Jurkat, Clone E6-1 (cell line): ENCODE data around the gene RCAN1.
"Not testable (repeated sequence)": the region's sequence is repeated elsewhere in the genome, so short reads cannot be mapped to it uniquely, and the experiment has no call there.

Experiments
- DNase-seq: peaks from one replicate; pipeline ENCODE4 v3.0.0-alpha.2; 2011; ENCODE audit warnings: low read depth, low spot score
- H3K4me3 ChIP-seq: 2 replicates; pipeline ENCODE4 v1.5.1; 2011; ENCODE audit warnings: mild to moderate bottlenecking, low read length, control low read depth, moderate library complexity

The RCAN1 gene

DNA sequence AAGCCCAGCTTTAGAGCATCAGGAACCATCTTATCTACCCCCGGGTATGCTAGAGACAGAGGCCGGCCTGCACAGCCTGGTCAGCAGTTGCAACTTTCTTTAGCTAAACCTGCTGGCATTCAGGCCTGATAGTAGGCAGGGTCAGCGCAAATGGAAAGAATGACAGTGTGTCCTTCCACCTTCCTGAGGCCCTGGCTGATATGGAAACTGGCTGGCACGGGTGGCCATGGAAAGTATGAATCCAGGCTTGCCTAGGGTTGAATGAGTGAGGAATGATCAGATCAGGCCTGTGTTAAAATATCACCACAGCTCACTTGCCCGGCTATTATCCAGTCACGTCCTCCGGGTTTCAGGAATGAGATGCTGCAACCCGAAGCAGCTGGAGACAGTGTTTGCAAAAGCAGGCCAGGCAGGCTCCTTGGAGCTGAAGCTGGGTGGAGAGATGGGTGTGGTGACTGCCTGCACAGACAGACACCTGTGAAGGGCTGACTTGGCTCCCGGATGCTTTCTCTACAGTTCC, 34.7 kb downstream of the RCAN1 start:
- no peak overlapping the region for H3K4me3 ChIP-seq

DNA sequence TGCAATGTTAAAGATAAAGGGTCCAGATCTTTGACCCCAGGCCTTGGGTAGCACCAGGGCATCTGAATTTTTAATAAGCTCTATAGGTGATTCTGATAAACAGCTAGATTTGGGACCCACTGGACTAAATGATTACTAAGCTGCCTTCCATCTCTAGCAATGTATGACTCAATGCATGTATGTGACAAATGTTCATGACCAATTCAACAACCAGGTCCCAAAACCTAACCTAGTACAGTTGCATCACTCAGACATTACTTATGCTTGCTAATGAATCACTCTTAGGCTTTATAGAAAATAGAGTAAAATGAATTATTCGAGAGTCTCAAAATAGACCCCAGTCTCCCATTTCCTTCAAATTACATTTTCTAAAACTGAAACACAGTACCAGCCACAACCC, 35.5 kb downstream of the RCAN1 start:
- no peak overlapping the region for H3K4me3 ChIP-seq
- DNase-seq, result no peak

More for the DNA sequence above, 34.7 kb downstream of the RCAN1 start:
- no peak for DNase-seq

DNA sequence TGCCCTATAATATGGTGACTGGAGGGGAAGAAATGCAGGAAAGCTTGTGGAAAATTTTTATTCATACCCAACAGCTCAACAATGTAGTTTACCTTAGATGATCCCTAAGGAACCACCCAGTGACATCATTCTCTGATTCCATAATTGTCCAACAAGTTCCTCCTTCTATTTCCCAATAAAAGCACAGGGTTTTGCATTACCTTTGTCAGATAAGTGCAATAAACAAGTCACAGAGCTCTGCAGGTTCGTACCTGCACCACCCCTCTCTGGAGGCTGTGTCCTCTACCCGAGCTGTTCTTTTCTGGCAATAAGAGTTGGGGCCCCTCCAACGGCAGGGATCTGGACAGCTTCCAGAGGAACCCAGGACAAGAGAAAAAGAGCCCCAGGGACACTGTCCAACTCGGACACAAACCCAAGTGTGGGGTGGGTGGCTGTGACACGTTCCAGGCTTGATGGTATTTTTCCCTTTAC, 38.8 kb downstream of the RCAN1 start:
- DNase-seq, result no peak
- no peak overlapping the region for H3K4me3 ChIP-seq

- DNase-seq, result peak; percentile 9
- no peak overlapping the region for H3K4me3 ChIP-seq
These were observed 40.0 kb downstream of the RCAN1 start for GRCh38 chr21:34574601-34575529.

GRCh38 chr21:34571994-34572393, 42.9 kb downstream of the RCAN1 start:
- no peak for DNase-seq
- H3K4me3 ChIP-seq, result no peak overlapping the region

- H3K4me3 ChIP-seq, result no peak overlapping the region
- peak; percentile 11 for DNase-seq
These were observed 44.6 kb downstream of the RCAN1 start for GRCh38 chr21:34570313-34570712.

DNA sequence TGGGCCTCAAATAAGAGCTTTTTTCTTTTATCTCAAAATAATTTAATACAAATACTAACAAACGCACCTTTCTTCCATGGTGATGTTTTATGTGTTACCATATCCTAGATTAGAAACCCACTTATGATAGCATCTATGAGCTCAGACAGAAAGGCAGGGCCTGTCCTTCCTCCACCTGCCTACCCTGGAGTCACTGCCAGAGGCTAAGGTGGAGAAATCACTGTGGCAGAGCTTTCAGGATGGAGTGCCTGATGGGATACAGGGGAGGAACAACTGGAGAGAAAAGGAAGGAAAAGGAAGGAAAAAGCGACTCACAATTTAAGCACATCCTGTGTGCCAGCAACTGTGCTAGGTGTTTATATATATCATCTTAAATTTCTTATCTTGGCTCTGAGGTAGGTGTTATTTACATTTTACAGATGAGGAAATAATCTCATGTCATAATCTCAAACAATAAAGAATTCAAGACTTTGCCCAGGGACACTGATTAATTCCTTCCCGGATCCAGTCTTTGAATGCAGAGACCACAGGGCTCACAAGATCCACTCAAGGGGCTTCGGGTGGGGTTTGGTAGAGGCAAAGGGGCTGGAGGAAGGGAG, 45.4 kb downstream of the RCAN1 start:
- H3K4me3 ChIP-seq, result no peak overlapping the region
- no peak for DNase-seq

- DNase-seq, H3K4me3 ChIP-seq: not testable (repeated sequence)
These were observed 46.1 kb downstream of the RCAN1 start for GRCh38 chr21:34568801-34569200.

DNA sequence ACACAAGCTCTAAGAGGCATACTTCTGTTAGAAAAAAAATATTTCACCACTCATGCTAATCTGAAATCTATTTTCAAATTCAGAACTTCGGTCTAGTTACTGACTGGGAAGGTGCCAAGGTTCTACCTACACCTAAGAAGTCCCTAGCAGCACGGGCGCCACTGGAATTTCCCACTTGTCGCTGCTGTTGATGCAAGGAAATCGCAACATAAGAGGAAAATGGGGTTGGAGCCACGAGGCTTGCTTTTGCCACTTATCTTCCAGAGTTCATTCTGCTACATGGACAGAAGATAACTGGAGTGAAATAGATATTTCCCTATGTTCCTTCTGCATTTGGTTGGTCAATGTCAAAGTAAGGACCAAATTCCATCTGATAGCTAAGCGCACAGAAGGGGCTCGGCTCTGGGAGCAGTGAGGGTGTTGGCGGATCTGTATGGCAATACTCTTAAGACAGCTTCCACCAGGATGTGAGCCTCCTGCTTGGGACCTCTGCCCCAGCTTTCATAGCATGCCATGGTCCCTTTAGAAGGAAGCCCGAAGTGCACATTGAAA, 47.2 kb downstream of the RCAN1 start:
- no peak overlapping the region for H3K4me3 ChIP-seq
- DNase-seq, result no peak

DNA sequence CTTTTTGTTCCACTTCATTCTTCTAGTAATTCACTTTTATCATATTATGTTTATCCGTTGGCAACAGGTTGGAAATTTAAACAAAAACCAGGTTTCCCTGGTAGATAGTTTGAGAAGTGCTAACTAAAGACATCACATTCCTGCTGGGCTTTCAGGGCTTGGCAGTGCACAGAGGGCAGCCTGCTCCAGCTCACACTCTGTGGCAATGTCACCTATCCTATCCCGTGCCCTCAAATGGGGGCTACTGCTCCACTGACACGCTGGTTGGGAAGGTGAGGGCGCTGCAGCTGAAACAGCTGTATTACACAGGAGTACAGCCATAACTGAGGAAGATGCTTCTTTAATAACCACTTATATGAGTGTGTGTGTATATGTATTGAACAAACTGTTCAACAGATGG, 49.7 kb downstream of the RCAN1 start:
- DNase-seq, result no peak
- H3K4me3 ChIP-seq, result no peak overlapping the region

DNA sequence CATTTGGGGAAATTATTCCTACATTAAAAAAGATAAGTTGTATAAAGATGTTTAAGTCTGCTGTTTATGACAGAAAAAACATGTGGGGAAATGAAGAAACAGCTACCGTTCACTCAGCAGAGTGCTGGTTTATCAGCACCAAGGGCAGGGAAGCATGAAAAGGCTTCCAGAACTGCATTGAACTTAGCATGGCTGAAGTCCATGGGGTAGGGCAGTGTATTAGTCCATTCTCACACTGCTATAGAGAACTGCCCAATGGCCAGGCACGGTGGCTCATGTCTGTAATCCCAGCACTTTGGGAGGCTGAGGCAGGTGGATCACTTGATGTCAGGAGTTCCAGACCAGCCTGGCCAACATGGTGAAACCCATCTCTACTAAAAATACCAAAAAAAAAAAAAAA, 51.5 kb downstream of the RCAN1 start:
- not testable (repeated sequence) for H3K4me3 ChIP-seq, DNase-seq

DNA sequence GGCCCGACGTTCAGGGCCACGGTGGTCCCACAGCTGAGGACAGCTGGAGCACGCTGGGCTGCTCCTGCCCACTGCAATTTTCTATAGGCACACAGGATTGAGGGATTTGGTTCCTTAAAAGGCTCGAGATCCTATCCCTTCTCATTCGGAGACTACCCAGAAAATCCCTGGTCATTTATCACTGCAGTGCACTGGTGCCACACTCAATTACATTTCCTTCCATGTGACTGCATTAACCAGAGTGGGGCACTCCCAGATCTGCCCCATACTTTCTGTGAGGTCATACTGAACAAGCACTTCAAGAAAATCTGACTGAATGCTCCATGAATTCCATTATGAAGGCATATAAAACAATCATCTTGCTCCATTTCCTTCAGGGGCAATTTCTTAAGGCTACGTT, 53.1 kb downstream of the RCAN1 start:
- no peak overlapping the region for H3K4me3 ChIP-seq
- no peak for DNase-seq

- DNase-seq, result no peak
- no peak overlapping the region for H3K4me3 ChIP-seq
These were observed 54.3 kb downstream of the RCAN1 start for GRCh38 chr21:34560609-34561008.

DNA sequence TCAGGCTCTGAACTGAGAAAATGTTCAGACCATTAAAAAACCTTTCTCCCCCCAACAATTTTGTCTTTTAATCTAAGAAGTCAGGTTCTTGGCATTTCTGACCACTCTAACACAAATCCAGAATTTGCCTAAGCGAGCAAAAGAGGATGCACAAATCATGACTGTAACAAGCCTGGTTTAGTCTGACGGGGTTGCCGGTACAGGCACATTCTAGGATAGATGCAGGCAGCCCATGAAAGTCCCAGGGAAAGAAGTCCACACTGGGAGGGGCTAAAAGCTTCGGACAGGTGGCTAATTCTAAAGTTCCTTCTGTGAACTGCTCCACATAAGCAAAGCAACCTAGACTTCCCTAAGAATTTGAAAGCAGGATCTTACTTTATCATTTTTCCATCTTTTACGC, 54.9 kb downstream of the RCAN1 start:
- H3K4me3 ChIP-seq, result no peak overlapping the region
- no peak for DNase-seq

DNA sequence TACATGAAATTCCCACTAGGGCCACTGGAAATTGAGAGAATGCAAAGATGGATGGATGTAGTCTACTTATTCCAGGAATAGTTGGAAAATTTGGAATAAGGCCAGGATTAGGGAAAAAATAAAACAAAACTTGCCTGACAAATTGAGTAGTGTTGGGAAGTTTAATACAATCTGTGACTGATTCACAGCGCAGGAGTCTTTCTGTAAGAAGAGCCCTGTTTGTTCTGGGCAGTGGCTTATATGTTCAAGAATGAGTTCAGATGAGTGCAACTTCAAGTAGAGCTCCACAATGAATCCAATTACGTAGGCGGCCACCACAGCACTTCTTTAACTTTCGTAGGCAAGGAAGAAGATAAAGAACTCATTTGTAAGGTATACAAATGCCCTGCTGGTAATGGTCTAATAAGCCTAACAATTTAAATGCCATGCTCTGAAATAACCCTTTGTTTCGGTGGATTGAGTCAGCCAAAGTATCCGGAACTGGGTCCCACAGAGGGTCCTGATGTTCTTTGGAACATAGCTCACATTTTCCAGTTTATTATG, 55.8 kb downstream of the RCAN1 start:
- no peak overlapping the region for H3K4me3 ChIP-seq
- DNase-seq, result no peak

- H3K4me3 ChIP-seq, result no peak overlapping the region
- DNase-seq, result no peak
These were observed 56.7 kb downstream of the RCAN1 start for GRCh38 chr21:34558166-34558565.

- no peak for DNase-seq
- no peak overlapping the region for H3K4me3 ChIP-seq
These were observed 57.7 kb downstream of the RCAN1 start for GRCh38 chr21:34557261-34557660.

DNA sequence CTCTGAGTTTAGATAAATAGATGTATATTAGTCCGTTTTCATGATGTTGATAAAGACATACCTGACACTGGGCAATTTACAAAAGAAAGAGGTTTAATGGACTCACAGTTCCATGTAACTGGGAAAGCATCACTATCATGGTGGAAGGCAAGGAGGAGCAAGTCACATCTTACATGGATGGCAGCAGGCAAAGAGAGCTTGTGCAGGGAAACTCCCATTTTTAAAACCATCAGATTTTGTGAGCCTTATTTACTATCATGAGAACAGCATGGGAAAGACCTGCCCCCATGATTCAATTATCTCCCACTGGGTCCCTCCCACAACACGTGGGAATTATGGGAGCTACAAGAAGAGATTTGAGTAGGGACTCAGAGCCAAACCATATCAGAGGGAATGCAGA, 60.2 kb downstream of the RCAN1 start:
- DNase-seq, H3K4me3 ChIP-seq: not testable (repeated sequence)

- no peak overlapping the region for H3K4me3 ChIP-seq
- DNase-seq, result no peak
These were observed 60.7 kb downstream of the RCAN1 start for GRCh38 chr21:34554227-34554626.
